Type B pancreatic cell (in vitro differentiated cells): Measurements from ENCODE around the gene TTLL13. TPM values are rescaled to one million over a fixed set of nuclear protein-coding genes. Genes with fewer than 3 reads are reported as not detected.
"Not testable (repeated sequence)": the region's sequence is repeated elsewhere in the genome, so short reads cannot be mapped to it uniquely, and the experiment has no call there.

Experiments used
- DNase-seq: peaks from one replicate; pipeline ENCODE4 v3.0.0; 2021; ENCODE audit warnings: mixed read lengths; ENCODE audit not compliant: unreplicated experiment; ENCODE audit errors: extremely low spot score
- H3K27ac Mint-ChIP-seq: 2 replicates; pipeline ENCODE4 v1.8.0; 2021; ENCODE audit warnings: mild to moderate bottlenecking, mixed read lengths
- H3K27me3 Mint-ChIP-seq: 2 replicates; pipeline ENCODE4 v1.8.0; 2021; ENCODE audit warnings: mixed read lengths
- H3K36me3 Mint-ChIP-seq: 2 replicates; pipeline ENCODE4 v1.8.0; 2021; ENCODE audit warnings: mixed read lengths
- H3K4me1 Mint-ChIP-seq: one replicate; pipeline ENCODE4 v1.8.0; 2021; ENCODE audit warnings: mixed read lengths; ENCODE audit not compliant: unreplicated experiment
- H3K4me3 Mint-ChIP-seq: 2 replicates; pipeline ENCODE4 v1.8.0; 2021; ENCODE audit warnings: mild to moderate bottlenecking, mixed read lengths
- H3K9me3 Mint-ChIP-seq: 2 replicates; pipeline ENCODE4 v1.8.0; 2021; ENCODE audit warnings: mixed read lengths
- CTCF ChIP-seq: fragments of 200-600 bp; sonication (generic); conservative IDR thresholded peaks from 2 replicates; pipeline ENCODE4 v1.5.0; 2021; ENCODE audit warnings: antibody characterized with exemption, mild to moderate bottlenecking
- total RNA-seq: library from RNA; stranded (reverse); gene quantifications from 2 replicates; pipeline ENCODE4 v1.2.1, GENCODE V29; 2021; ENCODE audit warnings: low replicate concordance

The TTLL13 gene
- total RNA-seq, 1 donor from 2014 or later = 0.58 TPM

- no peak overlapping the region for H3K27ac Mint-ChIP-seq
These were observed 21.3 kb downstream of the TTLL13 start for GRCh38 chr15:90270502-90271150.

GRCh38 chr15:90271459-90272166 lies 22.3 kb downstream of the TTLL13 start:
- H3K27me3 Mint-ChIP-seq = no peaks in the 10 kb centered on the region
- DNase-seq = no peak
- no peak overlapping the region for H3K4me3 Mint-ChIP-seq
- peaks cover 46% of the 10 kb centered on the region for H3K36me3 Mint-ChIP-seq
- no peak for TF ChIP-seq CTCF
- peaks cover 27% of the 10 kb centered on the region for H3K4me1 Mint-ChIP-seq
- no peaks in the 10 kb centered on the region for H3K9me3 Mint-ChIP-seq
- H3K27ac Mint-ChIP-seq = no peak overlapping the region

More at GRCh38 chr15:90270502-90271150, 21.3 kb downstream of the TTLL13 start:
- TF ChIP-seq CTCF = no peak
- Mint-ChIP-seq H3K4me3 (peak overlapping the region; percentile 29), H3K36me3 (peaks cover 41% of the 10 kb centered on the region), H3K9me3 (no peaks in the 10 kb centered on the region), H3K4me1 (peaks cover 27% of the 10 kb centered on the region), H3K27me3 (no peaks in the 10 kb centered on the region)
- DNase-seq = no peak

GRCh38 chr15:90278467-90278866 lies 29.1 kb downstream of the TTLL13 start:
- not testable (repeated sequence) for H3K9me3 Mint-ChIP-seq, H3K4me3 Mint-ChIP-seq, H3K27me3 Mint-ChIP-seq, H3K4me1 Mint-ChIP-seq, H3K27ac Mint-ChIP-seq, DNase-seq
- peaks cover 11% of the 10 kb centered on the region for H3K36me3 Mint-ChIP-seq

GRCh38 chr15:90280743-90281142 lies 31.4 kb downstream of the TTLL13 start:
- not testable (repeated sequence) for H3K4me1 Mint-ChIP-seq, H3K27ac Mint-ChIP-seq, H3K36me3 Mint-ChIP-seq, H3K4me3 Mint-ChIP-seq, H3K9me3 Mint-ChIP-seq, H3K27me3 Mint-ChIP-seq, DNase-seq

- not testable (repeated sequence) for H3K27me3 Mint-ChIP-seq, H3K27ac Mint-ChIP-seq, DNase-seq, H3K4me1 Mint-ChIP-seq, H3K9me3 Mint-ChIP-seq, H3K4me3 Mint-ChIP-seq, H3K36me3 Mint-ChIP-seq
These were observed 32.3 kb downstream of the TTLL13 start for GRCh38 chr15:90281637-90282036.

- Mint-ChIP-seq H3K27ac (no peak overlapping the region), H3K4me3 (no peak overlapping the region), H3K27me3 (no peaks in the 10 kb centered on the region), H3K9me3 (no peaks in the 10 kb centered on the region), H3K36me3 (no peaks in the 10 kb centered on the region), H3K4me1 (no peaks in the 10 kb centered on the region)
- no peak for DNase-seq
- TF ChIP-seq CTCF = peak; percentile 61
These were observed 37.3 kb downstream of the TTLL13 start for GRCh38 chr15:90286678-90287077.

GRCh38 chr15:90287101-90287500 lies 37.7 kb downstream of the TTLL13 start:
- no peaks in the 10 kb centered on the region for H3K27me3 Mint-ChIP-seq
- no peaks in the 10 kb centered on the region for H3K9me3 Mint-ChIP-seq
- H3K4me1 Mint-ChIP-seq = no peaks in the 10 kb centered on the region
- no peak for TF ChIP-seq CTCF
- no peak overlapping the region for H3K4me3 Mint-ChIP-seq
- no peak overlapping the region for H3K27ac Mint-ChIP-seq
- no peaks in the 10 kb centered on the region for H3K36me3 Mint-ChIP-seq
- DNase-seq = no peak
